Measurements from ENCODE around the gene LYRM1.

LYRM1 gene

DNA sequence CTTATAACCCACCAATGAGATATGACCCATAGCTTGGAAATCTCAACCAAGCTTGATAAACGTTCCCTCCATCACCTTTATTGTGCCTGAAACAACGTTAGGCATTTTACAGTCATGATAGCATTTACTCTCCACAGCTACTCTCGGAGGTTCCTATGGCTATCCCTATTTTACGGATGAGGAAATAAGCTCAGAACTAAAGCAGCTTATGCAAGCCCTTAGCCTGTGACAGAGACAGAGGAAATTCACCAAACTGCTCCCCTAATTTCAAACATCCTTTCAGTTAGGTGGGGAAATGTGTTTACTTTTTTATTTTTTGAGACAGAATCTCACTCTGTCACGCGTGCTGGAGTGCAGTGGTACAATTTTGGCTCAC, 19.1 kb upstream of the LYRM1 start:
- DNase-seq: no peak
- Histone ChIP-seq H3K4me1 (peaks cover 5% of the 10 kb centered on the region; the same call in 1 of the 2 replicates), H3K27me3 (no peaks in the 10 kb centered on the region), H3K36me3 (no peaks in the 10 kb centered on the region; the same call in 1 of the 2 replicates), H3K4me3 (ENCODE audit: low read depth, low read length) (no peak overlapping the region), H3K9me3 (no peaks in the 10 kb centered on the region)
- TF ChIP-seq, protein P1, sequence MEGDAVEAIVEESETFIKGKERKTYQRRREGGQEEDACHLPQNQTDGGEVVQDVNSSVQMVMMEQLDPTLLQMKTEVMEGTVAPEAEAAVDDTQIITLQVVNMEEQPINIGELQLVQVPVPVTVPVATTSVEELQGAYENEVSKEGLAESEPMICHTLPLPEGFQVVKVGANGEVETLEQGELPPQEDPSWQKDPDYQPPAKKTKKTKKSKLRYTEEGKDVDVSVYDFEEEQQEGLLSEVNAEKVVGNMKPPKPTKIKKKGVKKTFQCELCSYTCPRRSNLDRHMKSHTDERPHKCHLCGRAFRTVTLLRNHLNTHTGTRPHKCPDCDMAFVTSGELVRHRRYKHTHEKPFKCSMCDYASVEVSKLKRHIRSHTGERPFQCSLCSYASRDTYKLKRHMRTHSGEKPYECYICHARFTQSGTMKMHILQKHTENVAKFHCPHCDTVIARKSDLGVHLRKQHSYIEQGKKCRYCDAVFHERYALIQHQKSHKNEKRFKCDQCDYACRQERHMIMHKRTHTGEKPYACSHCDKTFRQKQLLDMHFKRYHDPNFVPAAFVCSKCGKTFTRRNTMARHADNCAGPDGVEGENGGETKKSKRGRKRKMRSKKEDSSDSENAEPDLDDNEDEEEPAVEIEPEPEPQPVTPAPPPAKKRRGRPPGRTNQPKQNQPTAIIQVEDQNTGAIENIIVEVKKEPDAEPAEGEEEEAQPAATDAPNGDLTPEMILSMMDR (IDR thresholded peaks at IDR 0.05; ENCODE audit: low read depth, low read length): no peak

DNA sequence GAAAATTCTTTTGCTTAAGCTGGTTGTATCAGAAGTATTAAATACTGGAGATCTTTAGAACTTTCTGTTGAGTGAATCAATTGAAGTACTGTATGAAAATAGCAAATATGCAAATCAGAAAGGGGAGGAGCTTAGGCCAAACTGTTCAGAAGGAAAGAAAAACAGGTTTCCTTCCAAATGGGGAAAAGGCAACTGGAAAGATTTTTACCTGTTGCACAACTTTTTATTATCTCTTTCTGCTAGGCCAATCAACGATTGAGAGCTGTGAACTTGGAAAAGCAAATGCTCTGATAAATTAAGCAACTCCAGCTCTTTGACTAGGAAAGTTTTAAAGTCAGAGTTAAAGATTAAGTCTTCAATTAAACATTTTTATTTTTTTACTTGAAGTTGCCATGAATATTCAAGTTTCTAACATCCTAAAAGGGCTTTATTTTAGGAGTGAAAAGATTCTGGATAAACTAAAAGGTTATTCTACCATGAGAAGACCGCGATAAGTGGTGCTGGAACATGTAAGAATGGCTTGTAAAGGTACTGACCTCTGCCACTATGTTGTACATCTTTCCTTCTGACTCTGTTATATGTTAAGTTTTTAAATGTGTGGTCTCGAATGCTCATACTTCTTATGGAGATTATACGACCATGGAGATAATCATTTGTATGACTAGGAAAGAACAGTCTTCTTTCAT, 16.9 kb upstream of the LYRM1 start:
- peaks cover 5% of the 10 kb centered on the region; the same call in 1 of the 2 replicates for H3K4me1 ChIP-seq
- no peaks in the 10 kb centered on the region for H3K27me3 ChIP-seq
- H3K36me3 ChIP-seq: no peaks in the 10 kb centered on the region; the same call in 1 of the 2 replicates
- TF ChIP-seq, protein P1 (IDR thresholded peaks at IDR 0.05; ENCODE audit: low read depth, low read length): no peak
- no peaks in the 10 kb centered on the region for H3K9me3 ChIP-seq
- no peak overlapping the region for H3K4me3 ChIP-seq (ENCODE audit: low read depth, low read length)
- no peak for DNase-seq

DNA sequence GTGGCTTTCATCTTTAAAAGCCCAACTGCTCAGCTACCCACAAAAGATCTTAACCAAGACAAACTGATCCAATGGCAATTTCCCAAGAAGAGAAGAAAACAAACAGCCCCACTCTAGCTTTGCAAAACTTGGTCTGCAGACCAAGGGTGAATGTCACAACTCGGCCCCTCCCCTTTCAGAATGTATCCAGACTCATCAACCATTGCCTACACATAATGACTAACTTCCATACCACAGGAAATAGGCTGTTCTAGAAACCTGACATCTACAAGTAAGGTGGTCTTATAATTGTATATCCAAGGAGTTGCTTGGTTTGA, 16.4 kb upstream of the LYRM1 start:
- no peak overlapping the region for H3K4me3 ChIP-seq (ENCODE audit: low read depth, low read length)
- H3K36me3 ChIP-seq: no peaks in the 10 kb centered on the region; the same call in 1 of the 2 replicates
- TF ChIP-seq, protein P1 (IDR thresholded peaks at IDR 0.05; ENCODE audit: low read depth, low read length): no peak
- no peak for DNase-seq
- no peaks in the 10 kb centered on the region for H3K9me3 ChIP-seq
- peaks cover 5% of the 10 kb centered on the region; the same call in 1 of the 2 replicates for H3K4me1 ChIP-seq
- H3K27me3 ChIP-seq: no peaks in the 10 kb centered on the region

DNA sequence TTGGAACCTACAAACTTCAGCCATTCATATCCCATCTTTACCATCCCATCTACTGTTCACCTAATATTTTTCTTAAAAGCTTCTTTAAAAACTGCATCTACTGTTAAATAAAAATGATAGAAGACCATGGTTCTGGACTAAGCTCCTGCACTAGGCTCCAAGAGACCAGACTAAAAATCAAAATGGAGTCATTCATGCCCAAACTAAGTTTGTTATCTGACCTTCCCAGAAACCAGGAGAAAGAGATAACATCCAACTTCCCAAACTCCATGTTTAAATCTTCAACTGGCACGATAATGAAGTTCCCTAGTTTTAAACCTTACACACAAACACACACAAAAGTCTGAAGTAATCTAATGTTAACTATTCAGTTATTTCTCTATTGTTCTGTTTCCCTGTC, 14.3 kb upstream of the LYRM1 start:
- H3K36me3 ChIP-seq: no peaks in the 10 kb centered on the region; the same call in 1 of the 2 replicates
- H3K4me1 ChIP-seq: no peaks in the 10 kb centered on the region
- TF ChIP-seq, protein P1 (IDR thresholded peaks at IDR 0.05; ENCODE audit: low read depth, low read length): no peak

DNA sequence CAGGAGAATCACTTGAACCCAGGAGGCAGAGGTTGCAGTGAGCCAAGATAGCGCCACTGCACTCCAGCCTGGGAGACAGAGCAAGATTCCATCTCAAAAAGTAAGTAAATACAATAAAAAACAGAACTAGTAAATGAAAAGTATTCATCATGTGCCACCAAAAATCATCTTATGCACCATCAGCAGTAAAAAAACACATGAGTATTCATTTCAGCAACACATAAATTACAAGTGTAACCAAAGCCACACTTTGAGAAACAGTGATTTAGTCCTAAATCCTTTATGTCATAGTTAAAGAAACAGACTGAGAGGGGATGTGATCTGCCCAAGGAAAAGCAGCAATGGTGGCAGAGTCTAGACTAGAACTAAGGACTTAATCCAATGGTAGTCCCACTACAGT, 13.4 kb upstream of the LYRM1 start:
- no peaks in the 10 kb centered on the region for H3K4me1 ChIP-seq
- DNase-seq: no peak
- no peaks in the 10 kb centered on the region for H3K9me3 ChIP-seq
- no peaks in the 10 kb centered on the region; the same call in 1 of the 2 replicates for H3K36me3 ChIP-seq
- no peaks in the 10 kb centered on the region for H3K27me3 ChIP-seq
- TF ChIP-seq, protein P1 (IDR thresholded peaks at IDR 0.05; ENCODE audit: low read depth, low read length): no peak
- H3K4me3 ChIP-seq (ENCODE audit: low read depth, low read length): no peak overlapping the region

More for the DNA sequence above, 14.3 kb upstream of the LYRM1 start:
- no peak for DNase-seq
- no peaks in the 10 kb centered on the region for H3K27me3 ChIP-seq
- H3K9me3 ChIP-seq: no peaks in the 10 kb centered on the region
- H3K4me3 ChIP-seq (ENCODE audit: low read depth, low read length): no peak overlapping the region

DNA sequence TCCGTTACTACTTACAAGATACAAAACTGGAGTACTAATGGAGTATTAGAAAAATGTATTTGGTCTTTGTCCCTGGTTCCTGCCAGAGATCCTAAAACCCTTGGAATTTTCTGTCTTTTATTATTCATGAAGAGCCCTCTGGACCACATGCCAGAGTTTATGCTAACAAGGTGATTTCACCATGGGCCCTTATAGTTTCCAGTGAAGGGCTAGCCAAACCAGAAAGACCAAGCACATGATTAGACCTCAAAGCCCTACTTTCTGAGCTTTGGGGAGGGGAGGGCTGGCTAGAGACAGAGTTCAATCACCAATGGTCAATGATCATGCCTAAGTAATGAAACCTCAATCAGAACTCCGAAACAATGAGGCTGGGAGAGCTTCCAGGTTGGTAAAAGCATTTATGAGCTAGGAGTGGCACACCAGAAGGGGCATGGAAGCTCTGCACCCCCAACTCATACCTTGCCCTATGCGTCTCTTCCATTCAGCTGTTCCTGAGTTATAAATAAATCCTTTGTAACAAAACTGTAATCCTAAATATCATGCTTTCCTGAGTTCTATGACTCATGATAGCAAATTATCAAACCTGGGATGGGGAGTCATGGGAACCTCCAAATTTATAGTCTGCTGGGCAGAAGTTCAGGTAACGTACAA, 10.8 kb upstream of the LYRM1 start:
- DNase-seq: no peak

More for the DNA sequence above, 10.8 kb upstream of the LYRM1 start:
- TF ChIP-seq, protein P1 (IDR thresholded peaks at IDR 0.05; ENCODE audit: low read depth, low read length): no peak
- H3K9me3 ChIP-seq: no peaks in the 10 kb centered on the region
- H3K4me3 ChIP-seq (ENCODE audit: low read depth, low read length): no peak overlapping the region
- no peaks in the 10 kb centered on the region for H3K4me1 ChIP-seq
- no peaks in the 10 kb centered on the region; the same call in 1 of the 2 replicates for H3K36me3 ChIP-seq
- H3K27me3 ChIP-seq: no peaks in the 10 kb centered on the region
